Testis (tissue), 2 donors: ENCODE results near the gene LBHD2.

Source experiments
- POLR2A ChIP-seq: fragments of 450-650 bp; IDR thresholded peaks from one replicate; pipeline ENCODE4 v1.6.1; 2017; ENCODE audit warnings: antibody characterized with exemption, mild to moderate bottlenecking, moderate library complexity
- TF ChIP-seq, protein P1 (sequence below), 3 experiments: fragments of 450-650 bp in 2 of 3; fragments of 200-600 bp in 1 of 3; sonication (generic) in 1 of 3; IDR thresholded peaks; one replicate each; pipeline ENCODE4 v1.5.1; 2016 to 2019; ENCODE audit warnings: antibody characterized with exemption in 3 of 3, mild to moderate bottlenecking in 2 of 3, moderate library complexity in 1 of 3

DNA sequence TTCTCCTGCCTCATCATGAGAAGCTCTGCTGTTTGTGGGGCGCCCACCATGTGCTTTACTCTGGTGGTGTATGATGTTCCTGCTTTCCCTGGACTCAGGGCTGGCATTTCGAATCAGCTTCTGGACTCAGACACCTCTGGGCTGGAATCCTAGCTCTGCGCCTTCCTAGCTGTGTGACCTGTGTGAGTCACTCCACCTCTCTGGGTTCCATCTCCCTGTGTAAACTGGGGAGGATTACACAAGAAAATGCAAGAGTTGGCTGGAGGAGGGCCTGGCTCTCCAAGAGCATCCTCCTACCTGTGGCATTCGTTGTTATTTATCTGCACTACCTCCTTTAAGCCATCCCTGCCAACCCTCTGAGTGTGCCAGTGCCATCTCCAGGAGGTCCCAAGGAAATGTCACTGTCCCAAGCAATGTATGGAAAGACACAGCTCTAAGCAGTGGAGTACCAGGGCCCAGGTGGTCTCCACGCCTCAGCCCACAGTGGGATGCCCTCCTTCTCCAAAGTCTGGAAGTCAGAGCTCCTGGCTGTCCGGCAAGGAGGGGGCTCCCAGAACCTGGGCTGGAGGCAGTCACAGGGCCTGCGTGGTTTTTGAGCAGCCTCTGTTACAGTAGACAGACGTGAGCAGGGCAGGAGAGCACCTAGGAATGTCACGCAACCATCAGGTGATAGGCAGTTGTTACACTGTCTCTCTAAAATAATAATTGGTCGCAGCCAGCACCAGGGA lies 32.0 kb downstream of the LBHD2 start:
- TF ChIP-seq, protein P1, sequence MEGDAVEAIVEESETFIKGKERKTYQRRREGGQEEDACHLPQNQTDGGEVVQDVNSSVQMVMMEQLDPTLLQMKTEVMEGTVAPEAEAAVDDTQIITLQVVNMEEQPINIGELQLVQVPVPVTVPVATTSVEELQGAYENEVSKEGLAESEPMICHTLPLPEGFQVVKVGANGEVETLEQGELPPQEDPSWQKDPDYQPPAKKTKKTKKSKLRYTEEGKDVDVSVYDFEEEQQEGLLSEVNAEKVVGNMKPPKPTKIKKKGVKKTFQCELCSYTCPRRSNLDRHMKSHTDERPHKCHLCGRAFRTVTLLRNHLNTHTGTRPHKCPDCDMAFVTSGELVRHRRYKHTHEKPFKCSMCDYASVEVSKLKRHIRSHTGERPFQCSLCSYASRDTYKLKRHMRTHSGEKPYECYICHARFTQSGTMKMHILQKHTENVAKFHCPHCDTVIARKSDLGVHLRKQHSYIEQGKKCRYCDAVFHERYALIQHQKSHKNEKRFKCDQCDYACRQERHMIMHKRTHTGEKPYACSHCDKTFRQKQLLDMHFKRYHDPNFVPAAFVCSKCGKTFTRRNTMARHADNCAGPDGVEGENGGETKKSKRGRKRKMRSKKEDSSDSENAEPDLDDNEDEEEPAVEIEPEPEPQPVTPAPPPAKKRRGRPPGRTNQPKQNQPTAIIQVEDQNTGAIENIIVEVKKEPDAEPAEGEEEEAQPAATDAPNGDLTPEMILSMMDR (IDR thresholded peaks at IDR 0.05), result no peak
- no peak for TF ChIP-seq POLR2A
